Measurements from ENCODE around the gene WDTC1.

The WDTC1 gene

DNA sequence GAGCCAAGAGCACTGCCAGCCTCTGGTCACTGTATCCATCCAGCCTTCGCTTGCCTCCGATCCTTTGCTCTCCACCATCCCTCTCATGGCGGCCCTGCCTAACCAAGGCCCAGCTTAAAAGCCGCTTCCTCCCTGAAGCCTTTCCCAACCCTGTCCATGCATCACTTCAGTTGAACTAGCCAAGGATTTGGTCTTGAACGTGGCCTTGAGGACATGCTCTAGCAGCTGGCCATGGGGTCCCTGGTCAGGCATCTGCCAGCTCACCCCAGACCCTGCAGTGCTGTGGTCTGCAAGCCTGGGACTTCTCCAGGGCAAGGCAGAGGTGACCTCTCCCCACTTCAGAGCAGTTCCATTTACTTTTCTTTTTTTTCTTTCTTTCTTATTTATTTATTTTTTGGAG lies 102.3 kb downstream of the WDTC1 start:
- no peak for DNase-seq

DNA sequence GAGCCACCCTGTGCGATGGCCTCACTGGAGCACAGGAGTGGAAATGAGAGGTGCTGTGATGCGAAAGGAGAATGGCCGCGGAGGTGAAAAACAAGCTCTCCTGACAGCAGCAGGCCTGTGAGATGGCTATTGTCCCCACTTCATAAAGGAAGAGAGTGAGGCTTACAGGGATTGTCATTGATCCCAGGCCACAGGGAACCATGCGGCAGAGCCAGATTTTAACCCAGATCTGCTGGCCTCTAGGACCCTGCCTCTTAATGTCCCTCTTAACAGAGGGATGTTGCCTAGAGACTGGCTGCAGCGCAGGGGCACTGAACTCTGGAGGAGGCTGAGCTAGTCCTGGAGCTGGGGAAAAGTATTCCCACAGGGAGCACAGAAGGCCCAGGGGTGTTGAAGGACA lies 104.3 kb downstream of the WDTC1 start:
- no peak for DNase-seq

DNA sequence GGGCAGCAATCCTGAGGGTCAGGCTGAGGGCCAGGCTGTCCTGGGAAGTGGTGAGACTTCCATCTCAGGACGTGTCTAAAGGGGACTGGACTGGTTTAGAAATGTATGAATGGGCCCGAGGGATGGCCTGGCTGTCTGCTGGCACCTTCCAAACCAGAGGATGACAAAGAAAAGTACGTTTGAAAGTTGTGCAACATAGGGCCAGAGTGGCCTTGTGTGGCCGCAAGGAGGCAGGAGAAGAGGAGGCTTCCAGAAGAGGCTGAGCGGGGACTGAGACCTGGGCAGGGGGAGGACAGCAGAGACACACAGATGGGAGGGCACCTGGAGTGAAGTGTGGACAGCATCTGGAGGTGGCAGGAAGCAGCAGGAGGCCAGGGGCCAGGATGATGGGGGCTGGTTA lies 104.8 kb downstream of the WDTC1 start:
- no peak for DNase-seq

DNA sequence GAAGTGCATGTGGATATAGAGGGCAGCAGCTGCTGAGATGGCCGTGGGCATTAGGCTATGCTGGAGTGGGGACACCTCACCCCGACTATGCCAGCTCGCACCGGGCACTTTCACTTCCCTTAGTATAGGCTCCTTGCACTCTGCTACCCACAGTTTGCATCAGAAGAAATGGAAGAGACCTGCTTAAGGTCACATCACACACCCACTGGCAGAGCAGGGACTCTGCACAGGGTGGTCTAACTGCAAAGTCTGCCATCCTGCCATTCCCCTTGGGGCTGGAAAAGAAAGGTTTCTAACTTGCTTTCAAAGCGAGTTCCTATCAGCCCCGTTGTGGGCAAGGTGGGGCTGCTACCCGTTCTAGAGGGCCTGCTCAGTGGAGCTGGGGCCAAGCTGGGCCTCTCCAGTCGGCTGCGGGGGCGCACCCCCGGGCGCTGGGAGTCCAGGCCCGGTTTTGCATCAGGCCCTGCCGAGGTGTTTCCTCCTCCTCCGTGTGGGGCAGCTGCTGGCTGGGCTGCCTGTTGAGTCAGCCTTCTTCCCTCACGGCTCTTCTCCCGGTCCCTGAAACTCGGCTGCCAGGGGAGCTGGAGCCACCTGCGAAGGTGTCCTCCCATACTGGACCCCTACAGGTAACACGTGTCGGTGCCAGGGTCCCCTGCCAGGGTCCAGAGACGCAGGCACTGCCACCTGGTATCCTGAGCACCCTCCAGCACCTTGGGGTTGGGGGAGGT lies 107.3 kb downstream of the WDTC1 start, which contains the start of gene SYTL1:
Gene SYTL1 (plus strand): TSS at position 498 of the 728 bp plus-strand sequence. CDS start 3,313 bp downstream, outside the sequence.
- DNase-seq = peak; percentile 67

DNA sequence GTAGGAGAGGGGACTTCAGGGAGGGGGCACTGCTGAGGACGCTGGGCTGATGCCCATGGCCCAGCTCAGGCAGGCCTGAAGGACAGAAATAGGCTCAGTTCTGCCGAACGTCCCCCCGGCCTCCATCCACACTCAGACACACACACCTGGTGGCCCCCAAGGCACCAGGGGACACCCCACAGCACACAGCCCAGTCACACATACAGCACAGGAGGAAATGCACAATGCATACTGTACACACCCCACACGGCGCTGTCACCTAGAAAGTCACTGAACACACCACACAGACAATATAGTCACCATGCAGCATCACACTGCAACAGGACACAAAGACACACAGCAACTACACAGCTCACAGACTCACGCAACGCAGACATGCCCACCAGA lies 108.0 kb downstream of the WDTC1 start:
- peak; percentile 24 for DNase-seq

DNA sequence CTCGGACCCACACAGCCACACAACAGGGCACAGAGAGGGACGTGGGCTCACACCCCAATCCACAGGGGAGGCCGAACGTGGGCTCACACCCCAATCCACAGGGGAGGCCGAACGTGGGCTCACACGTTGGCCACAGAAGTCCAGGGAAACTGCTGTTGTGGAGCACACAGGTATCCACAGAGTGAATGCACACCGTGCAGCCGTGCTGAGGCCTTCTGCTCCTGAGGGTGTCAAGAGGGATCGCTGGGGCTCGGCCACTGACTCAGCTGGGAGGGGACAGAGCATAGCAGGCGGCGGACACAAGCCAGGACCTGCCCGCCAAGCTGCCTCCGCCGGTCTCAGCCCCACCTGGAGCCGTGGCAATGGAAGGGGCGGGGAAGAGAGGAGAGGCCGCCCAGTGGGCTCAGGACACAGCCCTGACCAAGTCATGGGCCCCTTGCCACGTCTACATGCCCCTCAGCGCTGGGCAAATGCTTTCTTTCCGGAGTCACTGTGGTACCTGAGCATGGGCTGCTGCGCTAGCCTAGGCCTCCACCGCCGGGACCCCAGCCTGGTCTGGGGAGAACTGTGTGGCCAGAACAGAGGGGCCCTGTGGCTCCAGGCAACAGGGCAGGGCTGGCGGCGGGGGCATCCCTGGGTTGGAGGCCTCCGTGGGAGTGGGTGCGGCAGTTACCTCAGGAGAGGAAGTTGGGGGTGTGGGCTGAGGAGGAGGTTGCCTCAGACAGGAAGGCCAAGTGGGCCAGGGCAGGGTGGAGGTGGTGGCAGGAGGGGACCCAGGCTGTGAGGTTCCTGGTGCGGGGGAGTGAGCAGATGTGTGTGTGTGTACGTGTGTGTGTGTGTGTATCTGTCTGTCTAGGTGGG lies 108.6 kb downstream of the WDTC1 start:
- DNase-seq = peak; percentile 89

DNA sequence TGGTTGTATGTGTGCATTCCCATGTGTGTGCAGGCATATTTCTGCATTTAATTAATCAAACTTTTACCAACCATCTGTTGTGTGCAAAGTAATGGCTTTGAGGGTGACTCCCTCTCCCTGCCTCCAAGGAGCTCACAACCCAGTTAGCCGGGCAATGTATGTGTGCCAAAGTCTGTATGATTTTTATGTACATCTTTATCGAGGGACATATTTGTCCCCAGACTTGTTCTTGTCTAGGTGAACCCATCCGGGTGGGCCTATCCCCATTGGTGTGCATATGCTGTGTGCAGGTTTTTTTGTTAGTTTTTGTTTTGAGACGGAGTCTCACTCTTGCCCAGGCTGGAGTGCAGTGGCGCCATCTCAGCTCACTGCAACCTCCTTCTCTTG lies 109.2 kb downstream of the WDTC1 start:
- no peak for DNase-seq

DNA sequence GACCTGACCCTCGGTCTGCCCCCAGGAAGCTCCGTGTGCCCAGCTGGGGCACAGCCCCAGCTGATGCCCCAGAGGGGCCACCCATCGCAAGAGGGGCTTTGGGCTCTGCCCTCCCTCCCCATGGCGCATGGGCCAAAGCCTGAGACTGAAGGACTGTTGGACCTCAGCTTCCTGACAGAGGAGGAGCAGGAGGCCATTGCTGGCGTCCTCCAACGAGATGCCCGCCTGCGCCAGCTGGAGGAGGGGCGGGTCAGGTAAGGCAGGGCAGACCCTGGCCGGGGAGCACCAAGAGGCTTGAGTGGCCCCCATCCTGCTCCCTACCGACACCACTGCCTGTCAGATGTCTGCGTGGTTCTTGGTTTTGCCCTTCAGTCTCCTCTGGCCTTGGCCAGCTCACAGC lies 110.8 kb downstream of the WDTC1 start:
- no peak for DNase-seq

DNA sequence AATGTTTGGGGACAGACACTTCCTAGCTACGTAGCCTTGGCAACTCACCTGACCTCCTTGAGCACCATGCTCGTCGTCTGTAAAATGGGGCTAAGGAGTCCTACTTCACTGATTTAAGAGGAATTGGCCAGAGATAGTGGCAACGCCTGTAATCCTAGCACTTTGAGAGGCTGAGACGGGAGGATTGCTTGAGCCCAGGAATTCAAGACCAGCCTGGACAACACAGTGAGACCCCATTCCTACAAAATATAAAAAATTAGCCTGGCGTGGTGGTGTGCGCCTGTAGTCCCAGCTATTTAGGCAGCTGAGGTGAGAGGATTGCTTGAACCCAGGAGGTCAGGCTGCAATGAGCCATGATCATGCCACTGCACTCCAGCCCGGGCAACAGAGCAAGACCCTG lies 111.9 kb downstream of the WDTC1 start:
- DNase-seq = no peak

DNA sequence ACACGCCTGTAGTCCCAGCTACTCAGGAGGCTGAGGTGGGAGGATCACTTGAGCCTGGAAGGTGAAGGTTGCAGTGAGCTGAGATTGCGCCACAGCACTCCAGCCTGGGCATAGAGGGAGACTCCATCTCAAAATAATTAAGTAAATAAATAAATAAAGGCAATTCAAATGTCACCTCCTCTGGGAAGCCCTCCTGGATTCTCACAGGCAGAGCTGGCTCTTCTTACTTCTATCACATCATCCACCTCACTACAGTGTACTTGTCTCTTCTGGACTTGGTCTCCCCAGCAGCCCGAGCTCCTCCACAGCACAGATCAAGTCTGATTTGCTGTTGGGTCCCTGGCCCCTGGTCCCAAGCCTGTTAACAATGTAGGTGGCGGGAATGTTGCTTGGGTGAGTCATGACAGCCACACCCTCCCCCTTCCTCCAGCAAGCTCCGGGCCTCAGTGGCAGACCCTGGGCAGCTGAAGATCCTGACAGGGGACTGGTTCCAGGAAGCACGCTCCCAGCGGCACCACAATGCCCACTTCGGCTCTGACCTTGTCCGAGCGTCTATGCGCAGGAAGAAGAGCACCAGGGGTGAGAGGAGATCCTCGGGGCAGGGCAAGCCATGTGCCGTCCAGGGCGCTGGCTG lies 112.7 kb downstream of the WDTC1 start:
- no peak for DNase-seq

DNA sequence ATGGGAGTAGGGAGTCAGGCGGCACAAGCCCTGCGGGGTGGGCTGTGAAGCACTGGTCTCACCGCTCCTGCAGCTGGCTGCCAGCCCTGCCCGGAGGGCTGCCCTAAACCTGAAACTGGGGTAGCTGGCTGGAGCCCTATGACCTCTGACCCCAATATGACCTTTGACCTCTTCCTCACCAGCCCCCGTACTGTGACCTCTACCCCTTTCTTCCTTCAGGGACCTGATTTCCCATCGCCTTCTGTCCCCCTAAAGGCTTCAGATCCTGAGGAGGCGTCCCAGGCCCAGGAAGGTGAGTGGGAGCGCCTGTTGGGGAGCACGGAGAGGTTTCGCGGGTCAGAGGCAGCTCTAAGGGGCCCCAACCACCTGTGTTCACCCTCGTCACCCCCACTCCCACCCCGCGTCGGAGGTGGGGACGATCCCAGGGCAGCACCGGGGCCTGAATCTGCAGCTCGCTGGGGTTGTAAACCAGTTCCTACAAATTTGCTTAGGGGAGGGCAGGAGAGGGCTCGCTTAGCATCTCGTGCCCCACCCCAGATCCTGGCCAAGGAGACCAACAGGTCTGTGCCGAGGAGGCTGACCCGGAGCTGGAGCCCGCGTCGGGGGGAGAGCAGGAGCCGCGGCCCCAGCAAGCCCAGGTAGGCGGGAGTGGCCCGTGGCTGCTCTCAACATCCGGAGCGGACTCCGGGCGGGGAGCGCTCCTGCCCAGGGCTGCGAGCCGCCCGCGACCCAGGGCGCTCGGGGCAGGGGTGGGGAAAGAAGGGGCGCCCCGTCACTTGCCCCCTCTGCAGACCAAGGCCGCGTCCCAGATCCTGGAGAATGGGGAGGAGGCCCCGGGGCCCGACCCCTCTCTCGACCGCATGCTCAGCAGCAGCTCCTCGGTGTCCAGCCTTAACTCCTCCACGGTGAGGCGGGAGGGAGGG lies 114.7 kb downstream of the WDTC1 start:
- peak; percentile 15 for DNase-seq

DNA sequence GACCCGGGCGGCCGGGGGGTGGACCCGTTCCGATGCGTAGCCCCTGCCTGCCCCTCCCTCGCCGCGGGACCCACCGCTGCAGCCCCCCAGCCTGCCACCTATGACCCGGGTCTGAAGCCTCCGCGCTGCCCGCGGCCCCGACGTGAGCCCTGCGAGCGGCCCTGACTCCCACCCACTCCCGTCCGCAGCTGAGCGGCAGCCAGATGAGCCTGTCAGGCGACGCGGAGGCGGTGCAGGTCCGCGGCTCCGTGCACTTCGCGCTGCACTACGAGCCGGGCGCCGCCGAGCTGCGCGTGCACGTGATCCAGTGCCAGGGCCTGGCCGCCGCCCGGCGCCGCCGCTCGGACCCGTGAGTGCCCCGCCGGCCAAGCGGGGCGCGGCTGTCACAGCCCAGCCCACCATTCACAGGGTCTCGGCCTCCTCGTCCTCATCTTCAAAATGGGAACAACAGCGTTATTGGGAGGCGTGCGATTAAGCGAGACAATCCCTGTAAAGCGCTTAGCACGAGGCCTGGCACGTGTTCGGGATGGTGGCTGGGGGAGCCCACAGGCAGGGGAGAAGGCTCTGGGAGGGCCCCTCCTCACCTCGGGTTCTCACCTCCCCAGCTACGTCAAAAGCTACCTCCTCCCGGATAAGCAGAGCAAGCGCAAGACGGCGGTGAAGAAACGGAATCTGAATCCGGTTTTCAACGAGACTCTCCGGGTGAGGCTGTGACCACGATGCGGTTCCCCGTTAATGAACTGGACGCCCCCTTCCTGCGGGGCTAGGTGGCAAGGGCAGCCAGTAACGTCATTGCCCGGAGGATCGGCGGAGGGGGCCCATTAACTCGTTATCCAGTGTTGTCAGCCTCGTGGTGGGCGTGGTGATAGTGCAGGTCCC lies 115.6 kb downstream of the WDTC1 start:
- DNase-seq = no peak

DNA sequence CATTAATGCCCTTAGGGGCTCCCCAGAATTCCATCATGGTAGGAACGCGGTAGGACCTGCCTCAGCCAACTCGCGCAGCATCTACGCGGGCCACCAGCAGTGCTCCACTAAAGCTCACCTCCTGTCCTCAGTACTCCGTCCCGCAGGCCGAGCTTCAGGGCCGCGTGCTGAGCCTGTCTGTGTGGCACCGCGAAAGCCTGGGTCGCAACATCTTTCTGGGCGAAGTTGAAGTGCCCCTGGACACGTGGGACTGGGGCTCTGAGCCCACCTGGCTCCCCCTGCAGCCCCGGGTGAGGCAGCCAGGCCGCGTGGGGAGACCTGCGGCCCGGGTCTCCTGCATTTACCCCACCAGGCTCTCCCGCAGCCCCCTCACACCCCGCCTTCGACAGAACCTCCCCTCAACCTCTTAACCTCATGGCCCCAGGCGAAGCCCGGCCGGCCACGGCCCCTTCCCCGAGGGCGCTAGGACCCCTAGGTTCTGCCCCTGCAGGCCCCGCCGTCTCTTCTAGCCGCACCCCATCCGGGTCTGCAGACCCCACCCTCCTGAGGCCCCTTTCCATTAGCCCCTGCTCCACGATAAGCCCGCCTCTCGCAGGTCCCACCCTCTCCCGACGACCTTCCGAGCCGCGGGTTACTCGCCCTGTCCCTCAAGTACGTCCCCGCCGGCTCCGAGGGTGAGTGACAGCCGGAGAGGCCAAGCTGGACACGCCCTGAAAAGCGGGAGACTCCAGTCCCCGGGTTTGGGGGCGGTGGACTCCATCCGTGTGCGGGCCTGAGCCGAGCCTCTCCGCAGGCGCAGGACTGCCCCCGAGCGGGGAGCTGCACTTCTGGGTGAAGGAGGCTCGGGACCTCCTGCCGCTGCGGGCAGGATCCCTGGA lies 116.5 kb downstream of the WDTC1 start:
- no peak for DNase-seq

DNA sequence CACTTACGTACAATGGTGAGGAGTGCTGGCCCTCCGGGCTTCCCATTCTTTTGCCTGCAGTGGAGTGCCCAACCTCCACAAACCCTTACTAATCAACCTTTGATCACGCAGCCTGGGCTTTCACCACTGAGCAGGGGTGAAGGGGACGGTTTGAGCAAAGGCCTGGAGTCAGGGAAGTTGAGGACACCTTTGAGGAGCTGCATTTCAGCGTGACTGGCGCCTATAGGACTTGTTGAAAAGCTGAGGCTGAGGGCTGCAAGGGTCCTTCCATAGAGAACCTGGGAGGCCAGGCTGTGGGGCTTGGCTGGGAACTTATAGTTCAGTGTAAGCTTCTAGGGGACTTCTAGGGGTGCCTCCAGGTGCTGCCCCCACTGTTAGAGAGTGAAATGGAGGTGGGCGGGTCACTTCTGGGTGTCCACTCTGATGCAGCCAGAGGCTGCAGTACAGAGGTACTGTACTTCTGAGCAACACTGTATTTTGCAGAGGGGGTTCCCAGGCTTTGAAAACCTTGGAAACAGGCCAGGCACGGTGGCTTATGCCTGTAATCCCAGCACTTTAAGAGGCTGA lies 117.2 kb downstream of the WDTC1 start:
- DNase-seq = no peak

DNA sequence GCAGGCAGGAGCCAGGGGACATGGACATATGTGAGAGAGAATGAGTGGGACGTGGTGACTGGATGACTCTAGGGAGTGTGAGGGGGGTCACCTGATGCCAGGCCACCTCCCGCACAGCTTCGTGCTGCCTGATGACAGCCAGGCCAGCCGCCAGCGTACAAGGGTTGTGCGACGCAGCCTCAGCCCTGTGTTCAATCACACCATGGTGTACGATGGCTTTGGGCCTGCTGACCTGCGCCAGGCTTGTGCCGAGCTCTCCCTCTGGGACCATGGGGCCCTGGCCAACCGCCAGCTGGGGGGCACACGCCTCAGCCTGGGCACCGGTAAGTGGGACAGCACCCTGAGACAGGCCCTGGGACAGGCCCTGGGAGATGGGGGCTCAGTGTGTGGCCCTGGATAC lies 118.7 kb downstream of the WDTC1 start:
- DNase-seq = no peak

DNA sequence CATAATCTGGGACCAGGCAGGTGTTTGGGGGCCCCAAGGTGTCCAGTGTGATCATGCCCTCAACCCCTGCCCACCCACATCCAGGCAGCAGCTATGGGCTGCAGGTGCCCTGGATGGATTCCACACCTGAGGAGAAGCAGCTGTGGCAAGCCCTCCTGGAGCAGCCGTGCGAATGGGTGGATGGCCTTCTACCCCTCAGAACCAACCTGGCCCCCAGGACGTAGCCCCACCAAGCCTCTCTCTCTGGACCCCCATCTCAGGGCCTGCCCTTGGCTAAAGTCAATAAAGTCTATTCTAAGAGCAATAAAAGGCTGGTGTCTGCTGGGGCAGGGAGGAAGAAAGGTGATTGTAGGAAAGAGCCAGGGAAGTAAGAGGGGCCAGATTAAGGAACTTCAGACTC lies 119.2 kb downstream of the WDTC1 start:
- no peak for DNase-seq

DNA sequence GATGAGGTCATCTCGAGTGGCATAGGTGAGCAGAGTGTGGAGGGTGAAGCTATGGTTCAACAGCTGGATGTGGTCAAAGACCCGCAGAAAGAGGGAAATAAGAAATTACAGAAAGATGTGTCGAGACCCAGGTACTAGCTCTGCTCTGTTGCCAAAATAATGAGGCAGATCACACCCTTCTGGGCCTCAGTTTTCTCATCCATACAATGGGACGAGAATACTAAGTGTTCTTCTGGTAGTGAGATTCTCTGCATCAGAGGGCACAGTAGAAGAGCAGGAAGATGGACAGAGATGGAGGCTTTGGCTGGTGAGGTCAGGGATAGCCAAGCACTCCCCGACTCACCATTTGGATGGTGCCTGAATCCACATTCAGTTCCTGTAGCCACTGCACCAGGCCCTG lies 121.3 kb downstream of the WDTC1 start:
- no peak for DNase-seq

DNA sequence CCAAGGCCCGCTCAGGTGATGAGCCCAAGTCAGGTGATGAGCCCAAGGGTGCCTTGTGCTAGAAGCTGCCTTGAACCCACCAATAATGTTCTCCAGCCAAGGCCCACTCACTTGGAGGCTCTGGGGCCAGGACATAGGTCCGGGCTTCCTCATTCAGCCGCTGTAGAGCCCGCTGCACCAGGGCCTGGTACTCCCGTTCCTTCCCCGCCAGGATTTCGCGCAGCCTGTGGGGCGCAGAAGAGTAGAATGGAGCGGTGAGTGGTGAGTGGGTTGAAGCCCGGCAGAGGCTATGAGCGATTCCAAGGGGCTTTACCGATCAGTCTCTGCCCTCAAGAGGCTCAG lies 121.8 kb downstream of the WDTC1 start:
- peak; percentile 12 for DNase-seq

DNA sequence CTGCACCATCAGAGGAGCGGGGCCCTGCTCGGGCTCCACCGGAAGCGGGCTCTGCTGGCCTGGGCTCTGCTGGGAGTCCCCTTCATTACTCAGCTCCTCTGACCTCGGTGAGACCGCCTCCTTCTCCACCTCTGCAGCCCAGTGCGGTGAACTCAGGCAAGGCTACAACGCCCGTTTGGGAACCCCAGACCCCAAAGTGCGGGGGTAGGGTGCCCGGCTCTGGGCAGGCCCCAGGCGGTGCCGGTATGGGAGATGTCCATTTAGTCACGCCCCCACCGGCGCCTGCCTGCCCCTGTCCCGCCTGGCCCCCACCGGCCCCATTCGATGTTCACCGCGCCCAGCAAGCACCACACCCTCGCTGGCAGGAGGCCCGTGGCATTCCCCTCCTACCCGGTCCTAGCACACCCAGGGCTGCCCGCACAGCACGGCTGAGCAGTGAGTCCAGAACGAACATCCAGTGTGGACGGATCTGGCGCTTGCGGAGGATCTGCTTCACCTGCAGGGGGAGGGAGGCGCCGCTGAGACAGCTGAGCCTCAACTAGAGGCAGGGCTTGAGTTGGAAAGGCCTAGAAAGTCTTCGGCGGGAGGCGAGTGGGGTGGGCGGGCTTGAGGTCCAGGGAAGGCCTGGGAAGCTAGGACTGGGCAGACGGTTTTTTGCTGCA lies 122.3 kb downstream of the WDTC1 start:
- peak; percentile 30 for DNase-seq
